Cardiac fibroblast (primary cell): ENCODE data around the gene FOXK2.

Experiments used
- DNase-seq, 2 donors: peaks; one replicate each; pipeline versions ENCODE4 v3.0.0 to v3.0.0-alpha.2; 2010; ENCODE audit warnings: low read depth in 2 of 2
- H3K4me3 ChIP-seq, 2 donors: replicated peaks in 1 of 2; 1 replicate in 1 of 2; 2 replicates in 1 of 2; pipeline ENCODE4 v1.5.1; 2011; ENCODE audit warnings: low read depth in 2 of 2, low read length in 2 of 2, mild to moderate bottlenecking in 2 of 2, moderate library complexity in 1 of 2
- TF ChIP-seq, protein P1 (sequence below): IDR thresholded peaks from one replicate; pipeline ENCODE4 v1.5.1; 2011; ENCODE audit warnings: low read depth, mild to moderate bottlenecking, low read length, inconsistent platforms

Gene FOXK2

DNA sequence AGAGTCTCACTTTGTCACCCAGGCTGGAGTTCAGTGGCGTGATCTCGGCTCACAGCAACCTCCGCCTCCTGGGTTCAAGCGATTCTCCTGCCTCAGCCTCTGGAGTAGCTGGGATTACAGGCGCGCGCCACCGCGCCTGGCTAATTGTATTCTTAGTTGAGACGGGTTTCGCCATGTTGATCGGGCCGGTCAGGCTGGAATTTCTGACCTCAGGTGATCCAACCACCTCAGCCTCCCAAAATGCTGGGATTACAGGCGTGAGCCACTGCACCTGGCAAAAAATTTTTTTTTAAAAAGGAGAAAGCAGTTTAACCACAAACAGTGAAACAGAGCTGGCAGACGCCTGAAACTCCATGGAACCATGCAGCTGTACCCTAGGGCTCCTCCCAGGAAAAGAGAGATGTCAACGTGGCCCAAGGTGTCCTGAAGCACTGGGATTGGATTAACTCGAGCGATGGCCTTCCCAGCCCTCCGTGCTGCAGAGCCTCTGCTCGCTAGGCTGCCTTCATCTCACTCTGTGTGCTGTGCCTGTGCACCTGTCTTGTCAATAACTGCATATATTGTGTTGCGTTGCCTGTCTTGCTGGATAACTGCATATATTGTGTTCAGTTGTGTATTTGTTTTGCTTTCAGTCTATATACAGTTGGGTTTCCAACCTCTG lies 29.6 kb upstream of the FOXK2 start:
- no peak for DNase-seq
- H3K4me3 ChIP-seq = no peak overlapping the region
- TF ChIP-seq, protein P1, sequence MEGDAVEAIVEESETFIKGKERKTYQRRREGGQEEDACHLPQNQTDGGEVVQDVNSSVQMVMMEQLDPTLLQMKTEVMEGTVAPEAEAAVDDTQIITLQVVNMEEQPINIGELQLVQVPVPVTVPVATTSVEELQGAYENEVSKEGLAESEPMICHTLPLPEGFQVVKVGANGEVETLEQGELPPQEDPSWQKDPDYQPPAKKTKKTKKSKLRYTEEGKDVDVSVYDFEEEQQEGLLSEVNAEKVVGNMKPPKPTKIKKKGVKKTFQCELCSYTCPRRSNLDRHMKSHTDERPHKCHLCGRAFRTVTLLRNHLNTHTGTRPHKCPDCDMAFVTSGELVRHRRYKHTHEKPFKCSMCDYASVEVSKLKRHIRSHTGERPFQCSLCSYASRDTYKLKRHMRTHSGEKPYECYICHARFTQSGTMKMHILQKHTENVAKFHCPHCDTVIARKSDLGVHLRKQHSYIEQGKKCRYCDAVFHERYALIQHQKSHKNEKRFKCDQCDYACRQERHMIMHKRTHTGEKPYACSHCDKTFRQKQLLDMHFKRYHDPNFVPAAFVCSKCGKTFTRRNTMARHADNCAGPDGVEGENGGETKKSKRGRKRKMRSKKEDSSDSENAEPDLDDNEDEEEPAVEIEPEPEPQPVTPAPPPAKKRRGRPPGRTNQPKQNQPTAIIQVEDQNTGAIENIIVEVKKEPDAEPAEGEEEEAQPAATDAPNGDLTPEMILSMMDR = no peak

DNA sequence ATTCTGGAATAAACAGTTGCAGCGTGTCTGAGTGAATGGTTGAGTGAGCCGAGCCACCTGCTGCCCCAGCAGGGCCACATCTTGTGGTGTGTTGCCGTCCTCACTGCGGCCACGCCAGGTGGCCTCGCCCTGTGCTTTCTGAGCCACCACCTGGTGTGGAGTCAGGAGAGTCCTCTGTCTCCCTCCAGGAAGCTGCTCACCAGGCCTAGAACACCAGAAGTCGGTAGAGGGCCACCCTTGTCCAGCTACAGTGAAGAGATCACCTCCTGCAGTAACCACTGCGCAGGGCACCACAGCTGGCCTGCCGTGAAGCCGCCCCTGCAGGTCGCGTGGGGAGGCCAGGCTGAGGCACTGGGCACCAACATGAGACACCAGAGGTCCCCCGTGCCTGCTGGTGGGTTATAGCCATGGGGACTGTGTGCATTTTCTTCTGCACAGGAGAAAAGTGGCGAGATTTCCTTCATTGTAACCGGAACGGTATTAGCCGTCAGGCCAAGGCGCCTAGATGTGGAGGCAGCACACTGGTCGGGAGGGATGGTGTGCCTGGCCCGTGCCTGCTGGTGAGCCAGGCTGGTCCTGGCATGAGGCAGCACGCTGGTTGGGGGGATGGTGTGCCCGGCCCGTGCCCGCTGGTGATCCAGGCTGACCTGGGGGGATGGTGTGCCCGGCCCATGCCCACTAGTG lies 28.9 kb upstream of the FOXK2 start:
- TF ChIP-seq, protein P1 = no peak
- H3K4me3 ChIP-seq = no peak overlapping the region
- DNase-seq = no peak

DNA sequence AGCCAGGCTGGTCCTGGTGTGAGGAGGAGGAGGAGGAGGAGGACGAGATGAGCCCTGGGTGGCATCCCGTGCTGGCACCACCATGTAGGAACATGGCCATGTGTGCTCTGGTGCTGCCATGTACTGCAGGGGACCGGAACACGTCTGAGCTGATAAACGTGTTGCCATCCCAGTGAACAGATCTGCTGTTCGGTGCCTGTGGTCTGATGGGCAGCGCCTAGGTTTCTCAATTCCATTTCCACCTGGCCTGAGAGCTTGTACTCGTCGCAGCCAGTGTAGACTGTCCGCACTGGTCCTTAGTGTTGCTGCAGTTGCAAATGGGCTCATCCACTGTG lies 28.4 kb upstream of the FOXK2 start:
- DNase-seq = no peak
- TF ChIP-seq, protein P1 = no peak
- H3K4me3 ChIP-seq = no peak overlapping the region

DNA sequence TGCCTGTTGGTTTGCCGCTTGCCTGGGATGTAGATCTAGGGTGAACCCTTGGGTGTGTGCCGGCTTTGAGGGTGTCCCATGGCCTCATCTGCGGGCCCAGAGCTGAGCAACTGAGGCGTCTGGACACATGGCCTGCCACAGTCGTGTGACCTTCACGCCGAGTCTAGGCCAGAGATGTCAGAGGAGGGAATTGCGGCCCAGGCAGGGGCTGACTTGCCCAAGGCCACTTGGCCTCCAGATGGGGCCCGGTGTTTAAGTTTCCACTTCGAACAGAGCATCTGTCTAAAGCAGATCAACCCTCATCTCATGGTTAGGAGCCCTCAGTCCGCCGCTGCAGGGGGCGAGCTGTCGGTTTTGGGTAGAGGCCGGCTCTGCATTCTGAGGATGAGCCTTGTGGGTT lies 28.0 kb upstream of the FOXK2 start:
- no peak overlapping the region for H3K4me3 ChIP-seq
- DNase-seq = no peak
- TF ChIP-seq, protein P1 = no peak

DNA sequence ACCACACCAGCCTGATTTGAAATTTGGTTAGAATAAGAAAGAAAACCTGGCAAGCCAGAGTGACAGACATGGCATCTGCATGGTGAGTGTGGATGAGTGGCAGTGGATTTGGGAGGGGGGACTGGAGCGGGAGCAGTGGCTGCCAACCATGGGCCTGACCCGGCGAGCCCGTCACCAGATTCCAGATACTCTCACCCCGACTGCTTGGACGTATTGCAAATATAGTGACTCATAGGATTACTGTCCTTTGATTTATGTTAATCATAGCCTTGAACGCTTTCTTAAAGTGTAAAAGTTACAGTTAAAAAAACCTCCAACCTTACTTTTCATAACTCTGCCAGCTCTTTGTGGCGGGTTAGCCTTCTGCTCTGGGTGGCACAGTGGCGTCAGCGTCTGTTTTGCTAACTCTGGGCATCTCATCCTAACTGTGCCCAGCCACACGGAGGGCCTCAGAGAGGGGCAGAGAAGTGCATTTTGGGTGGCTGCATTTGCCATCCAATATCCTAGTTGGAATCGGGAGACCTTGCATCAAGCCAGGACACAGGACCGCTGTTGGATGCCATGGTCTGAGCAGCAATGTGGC lies 26.8 kb upstream of the FOXK2 start:
- TF ChIP-seq, protein P1 = no peak
- H3K4me3 ChIP-seq = no peak overlapping the region
- peak; percentile 53 to 63 for DNase-seq

DNA sequence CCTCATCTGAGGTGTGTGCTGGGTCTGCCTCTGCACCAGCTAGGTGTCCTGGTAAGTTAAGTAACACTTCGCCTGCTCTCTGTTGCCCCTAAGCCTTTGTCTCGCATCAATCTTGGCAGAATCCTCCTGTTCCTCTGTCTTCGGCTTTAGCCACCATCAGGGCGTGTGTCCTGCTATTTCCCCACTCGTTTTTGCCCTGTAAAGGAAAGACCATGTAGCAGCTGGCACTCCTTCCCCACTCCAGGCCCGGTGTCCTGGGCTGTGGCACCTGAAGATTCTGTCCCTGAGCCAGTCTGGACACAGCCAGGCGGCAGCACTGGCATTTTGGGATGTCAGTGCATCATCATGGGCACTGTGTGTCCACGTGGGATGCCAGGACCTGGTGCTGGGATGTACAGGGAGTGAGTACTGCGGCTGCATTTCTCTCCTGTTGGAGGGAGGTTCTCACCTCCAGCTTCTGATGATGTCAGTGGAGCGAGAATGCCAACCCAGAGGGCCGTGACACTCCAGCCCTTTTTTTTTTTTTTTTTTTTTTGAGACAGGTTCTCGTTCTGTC lies 26.2 kb upstream of the FOXK2 start:
- H3K4me3 ChIP-seq = no peak overlapping the region
- peak in 1 of 2 donors; percentile 18 for DNase-seq
- TF ChIP-seq, protein P1 = no peak
